Measurements from ENCODE around the gene MPPED2. TPM values are rescaled to one million over a fixed set of nuclear protein-coding genes. Genes with fewer than 3 reads are reported as not detected.

Gene MPPED2
- polyA plus RNA-seq, 3 donors: 0.29 to 0.59 (median 0.52) TPM

DNA sequence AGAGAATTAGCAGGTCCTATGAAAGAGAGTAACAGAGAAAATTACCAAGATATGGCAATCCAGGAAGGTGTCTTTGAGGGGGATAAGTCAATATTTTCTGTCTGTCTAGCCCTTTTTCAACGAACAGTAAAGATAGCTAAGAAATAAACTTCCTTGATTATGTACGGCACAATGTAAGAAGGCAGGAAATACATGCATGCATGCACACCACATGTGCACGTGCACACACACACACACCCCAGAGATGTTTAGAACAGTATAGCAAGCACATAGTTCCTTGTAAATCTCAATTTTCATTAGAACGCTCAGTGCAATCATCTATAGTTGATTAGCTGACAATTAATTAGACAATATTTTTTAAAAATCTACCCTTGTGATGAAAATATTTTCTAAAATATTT lies 74.7 kb downstream of the MPPED2 start:
- no CpG with 5 or more reads among the region's 4 CpGs for WGBS (ENCODE audit: insufficient coverage)
- Histone ChIP-seq H3K4me3 (replicated peaks in 1 of 3; ENCODE audit: low read depth in 2 of 3, low read length in 3 of 3) (no peak overlapping the region), H3K36me3 (replicated peaks in 1 of 2; ENCODE audit: control insufficient read depth in 1 of 2, insufficient read depth in 2 of 2, low read length in 2 of 2) (no peaks in the 10 kb centered on the region), H3K79me2 (ENCODE audit: insufficient read depth, low read length) (no peaks in the 10 kb centered on the region), H3K9ac (ENCODE audit: insufficient read depth, low read length, poor library complexity, severe bottlenecking) (no peak overlapping the region), H3K4me2 (replicated peaks; ENCODE audit: extremely low read depth, low read length, poor library complexity, severe bottlenecking) (no peak overlapping the region), H3K9me3 (replicated peaks in 1 of 2; ENCODE audit: control insufficient read depth in 1 of 2, insufficient read depth in 1 of 2, low read length in 2 of 2) (no peaks in the 10 kb centered on the region), H3K4me1 (ENCODE audit: control insufficient read depth in 1 of 2, insufficient read depth in 2 of 2, low read length in 2 of 2) (no peaks in the 10 kb centered on the region), H3K27ac (ENCODE audit: low read depth in 1 of 2, low read length in 2 of 2) (no peak overlapping the region), H2AFZ (ENCODE audit: insufficient read depth, low read depth, low read length, poor library complexity, severe bottlenecking) (no peak overlapping the region), H4K20me1 (ENCODE audit: insufficient read depth, low read length) (no peaks in the 10 kb centered on the region), H3K27me3 (ENCODE audit: control insufficient read depth in 2 of 2, insufficient read depth in 2 of 2, low read length in 2 of 2) (no peaks in the 10 kb centered on the region)
- no peak overlapping the region for H3K27ac Mint-ChIP-seq
- peaks cover 0 to 2% (median 0%) of the 10 kb centered on the region in 7 donors for H3K9me3 Mint-ChIP-seq
- no peak for DNase-seq
- H3K36me3 Mint-ChIP-seq: no peaks in the 10 kb centered on the region
- no peaks in the 10 kb centered on the region for H3K4me1 Mint-ChIP-seq
- no peak overlapping the region for H3K4me3 Mint-ChIP-seq
- TF ChIP-seq, protein P1, sequence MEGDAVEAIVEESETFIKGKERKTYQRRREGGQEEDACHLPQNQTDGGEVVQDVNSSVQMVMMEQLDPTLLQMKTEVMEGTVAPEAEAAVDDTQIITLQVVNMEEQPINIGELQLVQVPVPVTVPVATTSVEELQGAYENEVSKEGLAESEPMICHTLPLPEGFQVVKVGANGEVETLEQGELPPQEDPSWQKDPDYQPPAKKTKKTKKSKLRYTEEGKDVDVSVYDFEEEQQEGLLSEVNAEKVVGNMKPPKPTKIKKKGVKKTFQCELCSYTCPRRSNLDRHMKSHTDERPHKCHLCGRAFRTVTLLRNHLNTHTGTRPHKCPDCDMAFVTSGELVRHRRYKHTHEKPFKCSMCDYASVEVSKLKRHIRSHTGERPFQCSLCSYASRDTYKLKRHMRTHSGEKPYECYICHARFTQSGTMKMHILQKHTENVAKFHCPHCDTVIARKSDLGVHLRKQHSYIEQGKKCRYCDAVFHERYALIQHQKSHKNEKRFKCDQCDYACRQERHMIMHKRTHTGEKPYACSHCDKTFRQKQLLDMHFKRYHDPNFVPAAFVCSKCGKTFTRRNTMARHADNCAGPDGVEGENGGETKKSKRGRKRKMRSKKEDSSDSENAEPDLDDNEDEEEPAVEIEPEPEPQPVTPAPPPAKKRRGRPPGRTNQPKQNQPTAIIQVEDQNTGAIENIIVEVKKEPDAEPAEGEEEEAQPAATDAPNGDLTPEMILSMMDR (IDR thresholded peaks at IDR 0.05): no peak
- intact Hi-C loops (cut with micrococcal nuclease): no loop called here
- peaks cover 0 to 5% (median 0%) of the 10 kb centered on the region in 3 donors for H3K27me3 Mint-ChIP-seq (ENCODE audit: low read depth in 3 of 3)

DNA sequence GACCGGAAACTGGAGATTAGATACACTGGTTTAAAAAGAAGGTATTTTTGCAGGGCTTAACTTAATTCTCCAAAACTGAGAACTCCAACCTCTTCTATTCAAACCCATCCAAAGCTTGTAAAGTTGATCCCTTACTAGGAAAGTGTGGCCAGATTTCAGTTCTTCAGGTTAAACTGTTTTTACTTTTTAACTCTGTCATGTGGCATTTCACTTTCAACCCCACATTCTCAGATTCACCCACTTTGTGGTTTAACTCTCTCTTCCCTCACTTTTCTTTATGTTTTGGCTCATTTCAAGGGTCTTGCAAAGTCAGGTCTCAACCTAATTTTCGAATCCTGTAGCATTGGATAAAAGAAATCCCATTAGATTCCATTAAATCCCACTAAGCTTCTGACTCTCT lies 75.4 kb downstream of the MPPED2 start:
- no peak overlapping the region for H3K27ac Mint-ChIP-seq
- no peak overlapping the region for H3K4me3 Mint-ChIP-seq

More for the DNA sequence above, 75.4 kb downstream of the MPPED2 start:
- Histone ChIP-seq H3K79me2 (ENCODE audit: insufficient read depth, low read length) (no peaks in the 10 kb centered on the region), H3K36me3 (replicated peaks in 1 of 2; ENCODE audit: control insufficient read depth in 1 of 2, insufficient read depth in 2 of 2, low read length in 2 of 2) (no peaks in the 10 kb centered on the region), H3K4me2 (replicated peaks; ENCODE audit: extremely low read depth, low read length, poor library complexity, severe bottlenecking) (no peak overlapping the region), H3K27ac (ENCODE audit: low read depth in 1 of 2, low read length in 2 of 2) (no peak overlapping the region), H2AFZ (ENCODE audit: insufficient read depth, low read depth, low read length, poor library complexity, severe bottlenecking) (no peak overlapping the region), H3K4me1 (ENCODE audit: control insufficient read depth in 1 of 2, insufficient read depth in 2 of 2, low read length in 2 of 2) (no peaks in the 10 kb centered on the region), H3K9me3 (replicated peaks in 1 of 2; ENCODE audit: control insufficient read depth in 1 of 2, insufficient read depth in 1 of 2, low read length in 2 of 2) (no peaks in the 10 kb centered on the region), H4K20me1 (ENCODE audit: insufficient read depth, low read length) (no peaks in the 10 kb centered on the region), H3K27me3 (ENCODE audit: control insufficient read depth in 2 of 2, insufficient read depth in 2 of 2, low read length in 2 of 2) (no peaks in the 10 kb centered on the region), H3K4me3 (replicated peaks in 1 of 3; ENCODE audit: low read depth in 2 of 3, low read length in 3 of 3) (no peak overlapping the region), H3K9ac (ENCODE audit: insufficient read depth, low read length, poor library complexity, severe bottlenecking) (no peak overlapping the region)
- no peaks in the 10 kb centered on the region for H3K36me3 Mint-ChIP-seq
- peaks cover 0 to 5% (median 0%) of the 10 kb centered on the region in 3 donors for H3K27me3 Mint-ChIP-seq (ENCODE audit: low read depth in 3 of 3)
- TF ChIP-seq, protein P1 (IDR thresholded peaks at IDR 0.05): no peak
- no peak for DNase-seq
- no peaks in the 10 kb centered on the region for H3K4me1 Mint-ChIP-seq
- WGBS (ENCODE audit: insufficient coverage): no CpG with 5 or more reads among the region's 2 CpGs
- intact Hi-C loops (cut with micrococcal nuclease): no loop called here
- peaks cover 0 to 2% (median 0%) of the 10 kb centered on the region in 7 donors for H3K9me3 Mint-ChIP-seq

Data from CD14-positive monocyte (primary cell).